HepG2 (cell line): ENCODE results near the gene KANSL3. TPM values are rescaled to one million over a fixed set of nuclear protein-coding genes. Genes with fewer than 3 reads are reported as not detected.

Experiments used
- ATF1 ChIP-seq: IDR thresholded peaks from 2 replicates; pipeline ENCODE4 v1.6.1; 2016; ENCODE audit warnings: mild to moderate bottlenecking, control low read depth
- ATRX ChIP-seq: sonication (generic); formaldehyde crosslinking; IDR thresholded peaks from 2 replicates; pipeline ENCODE4 v1.4.0; 2020; ENCODE audit warnings: missing genetic modification reagents, borderline replicate concordance
- E2F1 ChIP-seq: sonication (generic); formaldehyde crosslinking; IDR thresholded peaks from 2 replicates; pipeline ENCODE4 v1.5.0; 2020; ENCODE audit warnings: missing genetic modification reagents
- HHEX ChIP-seq: IDR thresholded peaks from 2 replicates; pipeline ENCODE4 v1.6.1; 2016; ENCODE audit warnings: control low read depth
- HNF4A ChIP-seq: sonication (generic); formaldehyde crosslinking; IDR thresholded peaks from 2 replicates; pipeline ENCODE4 v1.4.0; 2020; ENCODE audit warnings: missing genetic modification reagents
- HNRNPUL1 ChIP-seq: fragments of 200-400 bp; formaldehyde crosslinking; IDR thresholded peaks from 2 replicates; pipeline ENCODE4 v1.6.1; 2017; ENCODE audit warnings: low read depth, mild to moderate bottlenecking, low read length, moderate library complexity
- KLF15 ChIP-seq: sonication (generic); formaldehyde crosslinking; IDR thresholded peaks from 2 replicates; pipeline ENCODE4 v1.8.1; 2023; ENCODE audit warnings: borderline replicate concordance, mild to moderate bottlenecking, inconsistent platforms, missing genetic modification reagents, mixed read lengths
- MIER2 ChIP-seq: IDR thresholded peaks from 2 replicates; pipeline ENCODE4 v1.6.1; 2016; ENCODE audit warnings: missing biosample characterization, missing genetic modification reagents
- NFIC ChIP-seq: IDR thresholded peaks from 2 replicates; pipeline ENCODE4 v1.6.1; 2012; ENCODE audit warnings: mild to moderate bottlenecking, low read length, inconsistent platforms
- SSRP1 ChIP-seq: IDR thresholded peaks from 2 replicates; pipeline ENCODE4 v1.6.1; 2016; ENCODE audit warnings: control low read depth
- TAF1 ChIP-seq: sonication (generic); formaldehyde crosslinking; IDR thresholded peaks from 2 replicates; pipeline ENCODE4 v1.4.0; 2020; ENCODE audit warnings: missing genetic modification reagents
- TP53 ChIP-seq: sonication (generic); formaldehyde crosslinking; conservative IDR thresholded peaks from 2 replicates; pipeline ENCODE4 v1.4.0; 2020; ENCODE audit warnings: missing genetic modification reagents
- ZBTB1 ChIP-seq: sonication (generic); formaldehyde crosslinking; IDR thresholded peaks from 2 replicates; pipeline ENCODE4 v1.4.0; 2020; ENCODE audit warnings: missing genetic modification reagents, borderline replicate concordance
- ZFP37 ChIP-seq: sonication (generic); formaldehyde crosslinking; IDR thresholded peaks from 2 replicates; pipeline ENCODE4 v1.4.0; 2020; ENCODE audit warnings: missing genetic modification reagents, borderline replicate concordance
- ZNF230 ChIP-seq: sonication (generic); formaldehyde crosslinking; IDR thresholded peaks from 2 replicates; pipeline ENCODE4 v1.4.0; 2020; ENCODE audit warnings: mild to moderate bottlenecking, missing genetic modification reagents
- ZNF234 ChIP-seq: sonication (generic); formaldehyde crosslinking; conservative IDR thresholded peaks from 2 replicates; pipeline ENCODE4 v1.5.1; 2020; ENCODE audit warnings: mild to moderate bottlenecking, missing genetic modification reagents
- ZNF280D ChIP-seq: sonication (generic); formaldehyde crosslinking; IDR thresholded peaks from 2 replicates; pipeline ENCODE4 v1.5.1; 2020; ENCODE audit warnings: mild to moderate bottlenecking, missing genetic modification reagents
- ZNF3 ChIP-seq: IDR thresholded peaks from 2 replicates; pipeline ENCODE4 v1.7.0; 2017; ENCODE audit warnings: inconsistent platforms
- ZNF501 ChIP-seq: sonication (generic); formaldehyde crosslinking; IDR thresholded peaks from 2 replicates; pipeline ENCODE4 v1.5.1; 2020; ENCODE audit warnings: mild to moderate bottlenecking, moderate library complexity, missing genetic modification reagents
- ZNF569 ChIP-seq: sonication (generic); formaldehyde crosslinking; IDR thresholded peaks from 2 replicates; pipeline ENCODE4 v1.5.0; 2020; ENCODE audit warnings: mild to moderate bottlenecking, missing genetic modification reagents, moderate library complexity, borderline replicate concordance
- ZNF572 ChIP-seq: sonication (generic); formaldehyde crosslinking; IDR thresholded peaks from 2 replicates; pipeline ENCODE4 v1.5.1; 2020; ENCODE audit warnings: mild to moderate bottlenecking, missing genetic modification reagents
- ZNF770 ChIP-seq: sonication (generic); formaldehyde crosslinking; IDR thresholded peaks from 2 replicates; pipeline ENCODE4 v1.5.0; 2020; ENCODE audit warnings: mild to moderate bottlenecking, missing genetic modification reagents
- polyA plus RNA-seq, 8 experiments: library from polyadenylated mRNA; depleted of rRNA in 3 of 8; stranded (reverse) in 7 of 8; unstranded in 1 of 8; fragments of >200 nt; fragmentation: Illumina TruSeq in 4 of 8; extraction: Trizol in 4 of 8; gene quantifications; 2 replicates each; pipeline versions ENCODE4 v1.2.1 to v1.2.3, GENCODE V29; 2011 to 2016; ENCODE audit warnings: low read depth in 4 of 8, missing spikeins in 1 of 8, mixed read lengths in 1 of 8; ENCODE audit not compliant: insufficient read depth in 1 of 8
- total RNA-seq, 5 experiments: library from RNA; depleted of rRNA; stranded (reverse); fragments of >200 nt; fragmentation: Illumina TruSeq; extraction: Trizol; gene quantifications; 2 replicates each; pipeline ENCODE4 v1.2.3, GENCODE V29; 2016; ENCODE audit warnings: low read depth in 1 of 5

KANSL3 gene
- total and polyA plus RNA-seq, 2 of the 13 experiments (the other 11 are each of a cell fraction or from before 2014, with no cell fraction given), result 20.8 to 37.3 TPM

GRCh38 chr2:96601382-96602292 lies 36.5 kb downstream of the KANSL3 start (continued):
- TF ChIP-seq ZNF770 (CRISPR knock-in tag) (peak; percentile 51; the same call in 1 of the 2 replicates), E2F1 (no peak), KLF15 (CRISPR knock-in tag) (no peak), ATRX (CRISPR knock-in tag) (no peak), ZNF230 (peak; percentile 50; the same call in 1 of the 2 replicates), ZNF569 (CRISPR knock-in tag) (no peak), ZNF280D (CRISPR knock-in tag) (peak; percentile 91), TP53 (CRISPR knock-in tag) (no peak), HHEX (no peak), ZNF3 (no peak), ATF1 (CRISPR knock-in tag) (no peak), ZBTB1 (CRISPR knock-in tag) (no peak), MIER2 (CRISPR knock-in tag) (no peak), ZFP37 (CRISPR knock-in tag) (peak; percentile 47; the same call in 1 of the 2 replicates), HNF4A (CRISPR knock-in tag) (peak; percentile 99), TAF1 (CRISPR knock-in tag) (peak; percentile 20; the same call in 1 of the 2 replicates), SSRP1 (CRISPR knock-in tag) (no peak), ZNF501 (CRISPR knock-in tag) (peak; percentile 82; the same call in 1 of the 2 replicates), ZNF234 (CRISPR knock-in tag) (no peak), NFIC (peak; percentile 65; the same call in 1 of the 2 replicates), HNRNPUL1 (no peak), ZNF572 (CRISPR knock-in tag) (peak; percentile 93; the same call in 1 of the 2 replicates)
